SH-SY5Y (cell line): ENCODE measurements around the gene SPON1.

ENCODE experiments used
- GATA2 ChIP-seq: IDR thresholded peaks from 2 replicates; pipeline ENCODE4 v1.6.1; 2011; ENCODE audit warnings: mild to moderate bottlenecking, low read depth, low read length
- GATA3 ChIP-seq: IDR thresholded peaks from 2 replicates; pipeline ENCODE4 v1.6.1; 2011; ENCODE audit warnings: low read depth, mild to moderate bottlenecking, low read length, moderate library complexity

DNA sequence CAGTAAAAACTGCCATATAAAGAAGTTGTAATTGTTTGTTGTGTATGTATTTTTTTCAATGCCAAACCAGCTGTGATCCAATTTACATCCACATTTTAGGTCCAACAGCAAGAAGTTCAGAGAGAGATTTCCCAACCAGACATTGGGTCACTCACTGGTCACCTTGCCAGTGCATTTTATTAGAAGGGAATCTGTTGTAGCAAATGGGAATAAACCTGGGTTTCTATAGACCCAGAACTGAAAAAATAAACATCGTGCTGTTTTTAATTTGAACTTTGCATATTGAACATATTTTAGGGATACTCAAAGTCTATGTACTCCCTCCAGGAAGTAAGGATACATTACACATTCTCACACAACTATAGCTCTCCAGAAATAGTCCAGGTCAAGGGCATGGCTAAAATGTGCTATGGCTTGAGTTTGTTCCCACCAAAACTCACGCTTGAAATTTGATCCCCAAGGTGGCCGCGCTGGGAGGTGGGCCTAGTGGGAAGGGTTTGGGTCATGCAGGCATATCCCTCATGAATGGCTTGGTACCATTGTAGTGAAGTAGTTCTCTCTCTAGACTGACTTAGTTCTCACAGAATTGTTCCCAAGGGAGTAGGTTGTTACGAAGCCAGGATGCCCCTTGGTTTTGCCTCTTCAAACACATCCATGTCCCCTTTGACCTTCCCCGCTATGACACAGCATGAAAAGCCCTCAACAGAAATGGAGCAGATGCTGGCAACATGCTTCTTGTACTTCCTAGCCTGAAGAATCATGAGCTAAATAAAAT lies 305.5 kb downstream of the SPON1 start:
- TF ChIP-seq GATA2 = no peak
- TF ChIP-seq GATA3 = no peak
